Measurements from ENCODE around the gene CAVIN4.

Gene CAVIN4

GRCh38 chr9:100561256-100561655 is 16.6 kb upstream of the CAVIN4 start:
- Histone ChIP-seq H3K27ac (ENCODE audit: insufficient read depth in 1 of 2, low read depth in 1 of 2, low read length in 2 of 2, poor library complexity in 1 of 2, severe bottlenecking in 2 of 2) (no peak overlapping the region), H3K4me1 (ENCODE audit: control extremely low read depth in 1 of 4, control insufficient read depth in 4 of 4, insufficient read depth in 4 of 4, low read length in 3 of 4) (no peaks in the 10 kb centered on the region), H3K27me3 (replicated peaks in 2 of 5; ENCODE audit: control insufficient read depth in 4 of 5, insufficient read depth in 5 of 5, low read length in 4 of 5) (no peaks in the 10 kb centered on the region), H3K4me3 (ENCODE audit: control insufficient read depth in 1 of 7, extremely low read depth in 1 of 7, insufficient read depth in 4 of 7, low read depth in 2 of 7, low read length in 6 of 7) (no peak overlapping the region), H3K9me3 (ENCODE audit: control extremely low read depth in 1 of 5, control insufficient read depth in 4 of 5, insufficient read depth in 2 of 5, low read depth in 1 of 5, low read length in 4 of 5) (no peaks in the 10 kb centered on the region), H3K36me3 (ENCODE audit: control insufficient read depth in 4 of 4, insufficient read depth in 4 of 4, low read length in 3 of 4) (no peaks in the 10 kb centered on the region)
- WGBS (ENCODE audit: insufficient coverage), result no CpG with 5 or more reads among the region's 3 CpGs
- ChIA-PET POLR2A (no interaction called here), CTCF (no interaction called here)
- DNase-seq, result no peak

- H3K27ac ChIP-seq (ENCODE audit: insufficient read depth in 1 of 2, low read depth in 1 of 2, low read length in 2 of 2, poor library complexity in 1 of 2, severe bottlenecking in 2 of 2), result no peak overlapping the region
- no peaks in the 10 kb centered on the region for H3K27me3 ChIP-seq (replicated peaks in 2 of 5; ENCODE audit: control insufficient read depth in 4 of 5, insufficient read depth in 5 of 5, low read length in 4 of 5)
- H3K9me3 ChIP-seq (ENCODE audit: control extremely low read depth in 1 of 5, control insufficient read depth in 4 of 5, insufficient read depth in 2 of 5, low read depth in 1 of 5, low read length in 4 of 5), result no peaks in the 10 kb centered on the region
- CTCF ChIA-PET, result interaction anchor here (1.4 kb wide), 1 partner anchor 33 kb away, joined by 3 read pairs; no protein-coding TSS in a partner anchor
- DNase-seq, result no peak
- H3K4me3 ChIP-seq (ENCODE audit: control insufficient read depth in 1 of 7, extremely low read depth in 1 of 7, insufficient read depth in 4 of 7, low read depth in 2 of 7, low read length in 6 of 7), result no peak overlapping the region
- no peaks in the 10 kb centered on the region for H3K36me3 ChIP-seq (ENCODE audit: control insufficient read depth in 4 of 4, insufficient read depth in 4 of 4, low read length in 3 of 4)
- 82% methylated on average over 1 of the region's 3 CpGs for WGBS (ENCODE audit: insufficient coverage)
- no peaks in the 10 kb centered on the region for H3K4me1 ChIP-seq (ENCODE audit: control extremely low read depth in 1 of 4, control insufficient read depth in 4 of 4, insufficient read depth in 4 of 4, low read length in 3 of 4)
- POLR2A ChIA-PET, result no interaction called here
Measured at GRCh38 chr9:100567856-100568255, 10.0 kb upstream of the CAVIN4 start.

DNA sequence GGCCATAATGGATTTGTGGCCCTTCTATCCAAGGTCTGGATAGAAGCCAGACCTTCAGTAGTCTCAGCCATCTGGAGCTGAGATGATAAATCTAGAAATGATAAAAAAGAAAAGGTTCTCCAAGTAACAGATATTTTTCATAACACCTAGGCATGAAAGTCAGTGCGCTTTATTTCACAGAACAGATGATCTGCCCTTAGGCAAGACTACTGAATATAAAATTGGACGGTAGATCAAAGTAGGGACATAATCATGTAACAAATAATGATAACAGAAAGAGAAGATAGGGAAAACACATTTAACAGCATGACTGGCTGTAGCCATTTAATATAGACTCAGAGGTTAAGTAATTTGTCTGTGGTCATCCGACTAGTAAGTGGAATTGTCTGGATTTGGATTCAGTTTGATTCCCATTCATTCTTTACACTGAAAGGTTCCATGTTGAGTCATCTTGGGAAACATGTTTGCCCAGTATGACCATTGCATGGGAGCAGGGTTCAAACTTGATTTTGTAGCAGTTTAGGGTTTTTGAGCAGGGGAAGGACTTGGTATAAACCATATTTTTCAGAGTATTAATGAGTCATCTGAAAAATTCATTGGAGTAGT is 4.1 kb upstream of the CAVIN4 start:
- H3K4me3 ChIP-seq (ENCODE audit: control insufficient read depth in 1 of 7, extremely low read depth in 1 of 7, insufficient read depth in 4 of 7, low read depth in 2 of 7, low read length in 6 of 7), result no peak overlapping the region
- peaks cover 0 to 2% (median 0%) of the 10 kb centered on the region in 4 experiments for H3K36me3 ChIP-seq (ENCODE audit: control insufficient read depth in 4 of 4, insufficient read depth in 4 of 4, low read length in 3 of 4)
- H3K27ac ChIP-seq (ENCODE audit: insufficient read depth in 1 of 2, low read depth in 1 of 2, low read length in 2 of 2, poor library complexity in 1 of 2, severe bottlenecking in 2 of 2), result no peak overlapping the region
- no peaks in the 10 kb centered on the region for H3K4me1 ChIP-seq (ENCODE audit: control extremely low read depth in 1 of 4, control insufficient read depth in 4 of 4, insufficient read depth in 4 of 4, low read length in 3 of 4)
- ChIA-PET CTCF (interaction anchor here (2.3 kb wide), 1 partner anchor 27 kb away, joined by 11 read pairs; no protein-coding TSS in a partner anchor), POLR2A (no interaction called here)
- H3K9me3 ChIP-seq (ENCODE audit: control extremely low read depth in 1 of 5, control insufficient read depth in 4 of 5, insufficient read depth in 2 of 5, low read depth in 1 of 5, low read length in 4 of 5), result no peaks in the 10 kb centered on the region
- DNase-seq, result no peak
- no peaks in the 10 kb centered on the region for H3K27me3 ChIP-seq (replicated peaks in 2 of 5; ENCODE audit: control insufficient read depth in 4 of 5, insufficient read depth in 5 of 5, low read length in 4 of 5)
- WGBS (ENCODE audit: insufficient coverage), result no CpG with 5 or more reads among the region's 3 CpGs

GRCh38 chr9:100575006-100575405 is 2.9 kb upstream of the CAVIN4 start:
- no peak overlapping the region for H3K4me3 ChIP-seq (ENCODE audit: control insufficient read depth in 1 of 7, extremely low read depth in 1 of 7, insufficient read depth in 4 of 7, low read depth in 2 of 7, low read length in 6 of 7)
- no peak overlapping the region for H3K27ac ChIP-seq (ENCODE audit: insufficient read depth in 1 of 2, low read depth in 1 of 2, low read length in 2 of 2, poor library complexity in 1 of 2, severe bottlenecking in 2 of 2)
- no peaks in the 10 kb centered on the region for H3K9me3 ChIP-seq (ENCODE audit: control extremely low read depth in 1 of 5, control insufficient read depth in 4 of 5, insufficient read depth in 2 of 5, low read depth in 1 of 5, low read length in 4 of 5)
- H3K27me3 ChIP-seq (replicated peaks in 2 of 5; ENCODE audit: control insufficient read depth in 4 of 5, insufficient read depth in 5 of 5, low read length in 4 of 5), result no peaks in the 10 kb centered on the region
- WGBS (ENCODE audit: insufficient coverage), result 100% methylated on average over 3 of the region's 4 CpGs
- H3K4me1 ChIP-seq (ENCODE audit: control extremely low read depth in 1 of 4, control insufficient read depth in 4 of 4, insufficient read depth in 4 of 4, low read length in 3 of 4), result no peaks in the 10 kb centered on the region
- no peak for DNase-seq
- CTCF ChIA-PET, result no interaction called here
- POLR2A ChIA-PET, result no interaction called here
- H3K36me3 ChIP-seq (ENCODE audit: control insufficient read depth in 4 of 4, insufficient read depth in 4 of 4, low read length in 3 of 4), result peaks cover 0 to 2% (median 0%) of the 10 kb centered on the region in 4 experiments

- no peak overlapping the region for H3K27ac ChIP-seq (ENCODE audit: insufficient read depth in 1 of 2, low read depth in 1 of 2, low read length in 2 of 2, poor library complexity in 1 of 2, severe bottlenecking in 2 of 2)
- H3K4me3 ChIP-seq (ENCODE audit: control insufficient read depth in 1 of 7, extremely low read depth in 1 of 7, insufficient read depth in 4 of 7, low read depth in 2 of 7, low read length in 6 of 7), result no peak overlapping the region
- H3K36me3 ChIP-seq (ENCODE audit: control insufficient read depth in 4 of 4, insufficient read depth in 4 of 4, low read length in 3 of 4), result peaks cover 0 to 2% (median 0%) of the 10 kb centered on the region in 4 experiments
- no peak for DNase-seq
- ChIA-PET CTCF (no interaction called here), POLR2A (no interaction called here)
- WGBS (ENCODE audit: insufficient coverage), result no CpG with 5 or more reads among the region's 2 CpGs
- H3K27me3 ChIP-seq (replicated peaks in 2 of 5; ENCODE audit: control insufficient read depth in 4 of 5, insufficient read depth in 5 of 5, low read length in 4 of 5), result no peaks in the 10 kb centered on the region
- H3K9me3 ChIP-seq (ENCODE audit: control extremely low read depth in 1 of 5, control insufficient read depth in 4 of 5, insufficient read depth in 2 of 5, low read depth in 1 of 5, low read length in 4 of 5), result no peaks in the 10 kb centered on the region
- H3K4me1 ChIP-seq (ENCODE audit: control extremely low read depth in 1 of 4, control insufficient read depth in 4 of 4, insufficient read depth in 4 of 4, low read length in 3 of 4), result no peaks in the 10 kb centered on the region
Measured at GRCh38 chr9:100575765-100576386, 2.0 kb upstream of the CAVIN4 start.

DNA sequence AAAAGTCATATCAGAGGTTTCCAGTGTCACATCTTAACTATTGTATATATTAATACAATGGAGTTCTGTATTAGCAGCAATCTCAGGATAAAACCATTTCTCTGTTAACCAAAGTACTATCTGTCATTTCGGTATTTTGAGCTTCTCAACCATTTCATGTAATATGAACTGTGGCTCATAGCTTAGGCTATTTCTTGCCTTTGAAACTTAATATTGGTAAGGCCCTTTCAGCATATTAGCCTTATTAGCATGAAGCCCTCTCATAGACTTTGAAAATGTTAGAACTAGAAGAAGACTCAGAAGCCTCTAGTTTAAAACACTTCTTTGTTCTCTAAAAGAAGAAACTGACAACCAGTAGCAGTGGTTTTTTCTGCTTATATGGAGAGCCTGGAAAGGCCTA is 731 bp downstream of the CAVIN4 start:
- DNase-seq, result no peak
- CTCF ChIA-PET, result interaction anchor here (1.0 to 1.3 kb wide), 2 partner anchors 12 to 24 kb away, joined by 3 read pairs; no protein-coding TSS in a partner anchor
- H3K36me3 ChIP-seq (ENCODE audit: control insufficient read depth in 4 of 4, insufficient read depth in 4 of 4, low read length in 3 of 4), result peaks cover 0 to 2% (median 0%) of the 10 kb centered on the region in 4 experiments
- WGBS (ENCODE audit: insufficient coverage), result 100% methylated on average over 1 of the region's 1 CpG
- no peak overlapping the region for H3K4me3 ChIP-seq (ENCODE audit: control insufficient read depth in 1 of 7, extremely low read depth in 1 of 7, insufficient read depth in 4 of 7, low read depth in 2 of 7, low read length in 6 of 7)
- no peaks in the 10 kb centered on the region for H3K4me1 ChIP-seq (ENCODE audit: control extremely low read depth in 1 of 4, control insufficient read depth in 4 of 4, insufficient read depth in 4 of 4, low read length in 3 of 4)
- H3K27me3 ChIP-seq (replicated peaks in 2 of 5; ENCODE audit: control insufficient read depth in 4 of 5, insufficient read depth in 5 of 5, low read length in 4 of 5), result no peaks in the 10 kb centered on the region
- POLR2A ChIA-PET, result no interaction called here
- H3K27ac ChIP-seq (ENCODE audit: insufficient read depth in 1 of 2, low read depth in 1 of 2, low read length in 2 of 2, poor library complexity in 1 of 2, severe bottlenecking in 2 of 2), result no peak overlapping the region
- no peaks in the 10 kb centered on the region for H3K9me3 ChIP-seq (ENCODE audit: control extremely low read depth in 1 of 5, control insufficient read depth in 4 of 5, insufficient read depth in 2 of 5, low read depth in 1 of 5, low read length in 4 of 5)

- 100% methylated on average over 1 of the region's 2 CpGs for WGBS (ENCODE audit: insufficient coverage)
- H3K27me3 ChIP-seq (replicated peaks in 2 of 5; ENCODE audit: control insufficient read depth in 4 of 5, insufficient read depth in 5 of 5, low read length in 4 of 5), result no peaks in the 10 kb centered on the region
- H3K27ac ChIP-seq (ENCODE audit: insufficient read depth in 1 of 2, low read depth in 1 of 2, low read length in 2 of 2, poor library complexity in 1 of 2, severe bottlenecking in 2 of 2), result no peak overlapping the region
- POLR2A ChIA-PET, result no interaction called here
- H3K4me3 ChIP-seq (ENCODE audit: control insufficient read depth in 1 of 7, extremely low read depth in 1 of 7, insufficient read depth in 4 of 7, low read depth in 2 of 7, low read length in 6 of 7), result no peak overlapping the region
- H3K9me3 ChIP-seq (ENCODE audit: control extremely low read depth in 1 of 5, control insufficient read depth in 4 of 5, insufficient read depth in 2 of 5, low read depth in 1 of 5, low read length in 4 of 5), result no peaks in the 10 kb centered on the region
- H3K4me1 ChIP-seq (ENCODE audit: control extremely low read depth in 1 of 4, control insufficient read depth in 4 of 4, insufficient read depth in 4 of 4, low read length in 3 of 4), result no peaks in the 10 kb centered on the region
- CTCF ChIA-PET, result no interaction called here
- DNase-seq, result no peak
- H3K36me3 ChIP-seq (ENCODE audit: control insufficient read depth in 4 of 4, insufficient read depth in 4 of 4, low read length in 3 of 4), result peaks cover 0 to 2% (median 0%) of the 10 kb centered on the region in 4 experiments
Measured at GRCh38 chr9:100579665-100580064, 1.8 kb downstream of the CAVIN4 start.

Data from common myeloid progenitor, CD34-positive (primary cell).